Fibroblast of pulmonary artery (primary cell): ENCODE data around the gene SHISAL2A.

ENCODE experiments used
- DNase-seq: peaks from one replicate; pipeline ENCODE4 v3.0.0-alpha.2; 2010; ENCODE audit warnings: low read depth
- H3K4me3 ChIP-seq: replicated peaks from 2 replicates; pipeline ENCODE4 v1.5.1; 2011; ENCODE audit warnings: low read depth, mild to moderate bottlenecking, control low read depth, low read length, moderate library complexity
- TF ChIP-seq, protein P1 (sequence below): IDR thresholded peaks from 2 replicates; pipeline ENCODE4 v1.5.1; 2011; ENCODE audit warnings: mild to moderate bottlenecking, control low read depth, low read length, inconsistent platforms; ENCODE audit errors: missing control alignments

Gene SHISAL2A

DNA sequence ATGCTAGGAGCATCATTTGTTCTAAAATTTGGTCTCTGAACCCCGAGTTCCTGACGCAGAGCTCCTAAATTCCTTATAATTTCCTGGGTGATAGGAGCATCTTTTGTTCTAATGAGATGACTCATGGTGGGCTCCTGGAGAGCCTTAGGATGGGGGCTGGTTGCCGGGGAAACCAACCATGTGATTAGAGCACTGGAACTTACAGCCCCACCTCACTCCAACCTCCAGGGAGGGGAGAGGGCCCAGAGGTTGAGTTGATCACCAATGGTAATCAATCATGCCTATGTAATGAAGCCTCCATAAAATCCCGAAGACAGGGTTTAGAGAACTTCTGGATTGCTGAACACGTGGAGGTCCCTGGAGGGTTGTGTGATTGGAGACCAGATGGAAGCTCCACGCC is 7.7 kb downstream of the SHISAL2A start:
- TF ChIP-seq, protein P1, sequence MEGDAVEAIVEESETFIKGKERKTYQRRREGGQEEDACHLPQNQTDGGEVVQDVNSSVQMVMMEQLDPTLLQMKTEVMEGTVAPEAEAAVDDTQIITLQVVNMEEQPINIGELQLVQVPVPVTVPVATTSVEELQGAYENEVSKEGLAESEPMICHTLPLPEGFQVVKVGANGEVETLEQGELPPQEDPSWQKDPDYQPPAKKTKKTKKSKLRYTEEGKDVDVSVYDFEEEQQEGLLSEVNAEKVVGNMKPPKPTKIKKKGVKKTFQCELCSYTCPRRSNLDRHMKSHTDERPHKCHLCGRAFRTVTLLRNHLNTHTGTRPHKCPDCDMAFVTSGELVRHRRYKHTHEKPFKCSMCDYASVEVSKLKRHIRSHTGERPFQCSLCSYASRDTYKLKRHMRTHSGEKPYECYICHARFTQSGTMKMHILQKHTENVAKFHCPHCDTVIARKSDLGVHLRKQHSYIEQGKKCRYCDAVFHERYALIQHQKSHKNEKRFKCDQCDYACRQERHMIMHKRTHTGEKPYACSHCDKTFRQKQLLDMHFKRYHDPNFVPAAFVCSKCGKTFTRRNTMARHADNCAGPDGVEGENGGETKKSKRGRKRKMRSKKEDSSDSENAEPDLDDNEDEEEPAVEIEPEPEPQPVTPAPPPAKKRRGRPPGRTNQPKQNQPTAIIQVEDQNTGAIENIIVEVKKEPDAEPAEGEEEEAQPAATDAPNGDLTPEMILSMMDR, result no peak
- H3K4me3 ChIP-seq, result no peak overlapping the region
- no peak for DNase-seq

DNA sequence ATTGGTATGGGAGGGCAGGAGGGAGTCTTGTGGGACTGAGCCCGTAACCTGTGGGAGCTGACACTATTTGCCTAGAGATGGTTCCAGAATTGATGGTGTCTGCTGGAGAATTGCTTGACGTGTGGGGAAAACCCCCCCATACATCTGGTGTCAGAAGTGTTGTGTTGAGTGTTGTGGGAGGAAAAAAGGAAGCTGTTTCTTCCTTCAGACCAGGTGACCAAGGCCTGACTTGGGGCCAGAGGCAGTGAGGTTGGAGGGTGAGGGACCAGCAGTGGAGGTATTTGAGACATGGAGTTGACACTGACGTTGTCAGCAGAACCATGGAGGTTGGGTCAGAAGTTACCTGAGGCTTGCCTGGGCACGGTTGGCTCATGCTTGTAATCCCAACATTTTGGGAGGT is 8.3 kb downstream of the SHISAL2A start:
- no peak for DNase-seq
- TF ChIP-seq, protein P1, result no peak
- no peak overlapping the region for H3K4me3 ChIP-seq

DNA sequence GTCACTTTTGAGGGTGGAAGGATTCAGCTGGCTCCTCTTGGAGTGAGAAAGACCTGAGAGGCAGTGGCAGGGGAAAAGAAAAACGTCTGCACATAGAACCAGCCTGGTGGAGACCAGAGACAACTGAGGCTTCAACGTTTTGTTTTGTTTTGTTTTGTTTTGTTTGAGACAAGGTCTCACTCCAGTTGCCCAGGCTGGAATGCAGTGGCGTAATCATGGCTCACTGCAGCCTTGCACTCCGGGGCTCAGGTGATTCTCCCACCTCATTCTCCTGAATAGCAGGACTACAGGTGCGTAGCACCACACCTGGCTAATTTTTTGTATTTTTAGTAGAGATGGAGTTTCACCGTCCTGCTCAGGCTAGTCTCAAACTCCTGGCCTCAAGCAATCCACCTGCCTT is 12.3 kb downstream of the SHISAL2A start:
- DNase-seq, result no peak
- TF ChIP-seq, protein P1, result no peak
- no peak overlapping the region for H3K4me3 ChIP-seq

DNA sequence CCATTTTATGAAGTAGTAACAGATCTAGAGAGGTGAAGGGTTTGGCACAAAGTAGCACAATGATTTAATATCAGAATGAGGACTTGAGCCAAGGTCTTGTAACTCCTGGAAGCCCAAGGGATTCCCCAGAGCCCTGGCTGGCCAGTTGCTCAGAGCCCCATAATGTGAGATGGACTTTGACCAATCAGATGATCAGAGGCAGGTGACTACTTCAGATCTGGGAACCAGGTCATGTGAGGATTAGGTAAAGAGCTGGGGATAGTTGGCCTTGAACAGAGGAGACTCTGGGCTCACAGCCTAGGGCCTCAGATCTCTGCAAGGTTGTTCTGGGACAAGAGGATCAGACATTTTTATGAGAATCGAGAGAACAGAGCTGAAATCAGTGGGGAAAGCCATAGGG is 18.9 kb downstream of the SHISAL2A start:
- TF ChIP-seq, protein P1, result no peak
- DNase-seq, result no peak
- H3K4me3 ChIP-seq, result no peak overlapping the region

DNA sequence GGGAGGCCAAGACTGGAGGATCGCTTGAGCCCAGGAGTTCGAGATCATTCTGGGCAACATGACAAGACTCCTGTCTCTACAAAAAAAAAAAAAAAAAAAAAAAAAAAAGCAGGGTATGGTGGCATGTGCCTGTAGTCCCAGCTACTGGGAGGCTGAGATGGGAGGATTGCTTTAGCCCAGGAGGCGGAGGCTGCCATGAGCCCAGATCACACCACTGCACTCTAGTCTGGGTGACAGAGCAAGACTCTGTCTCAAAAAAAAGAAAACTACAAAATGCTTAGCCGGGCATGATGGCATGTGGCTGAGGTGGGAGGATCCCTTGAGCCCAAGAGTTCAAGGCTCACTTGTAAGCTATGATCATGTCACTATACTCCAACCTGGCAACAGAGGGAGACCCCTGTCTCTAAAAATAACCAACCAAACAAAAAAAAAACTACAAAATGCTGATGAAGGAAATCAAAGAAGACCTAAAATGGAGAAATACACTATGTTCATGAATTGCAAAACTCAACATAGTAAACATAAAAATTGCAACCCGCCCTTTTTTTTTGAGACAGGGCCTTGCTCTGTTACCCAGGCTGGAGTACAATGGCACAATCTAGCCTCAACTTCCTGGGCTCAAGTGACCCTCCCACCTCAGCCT is 20.4 kb downstream of the SHISAL2A start:
- no peak overlapping the region for H3K4me3 ChIP-seq
- TF ChIP-seq, protein P1, result no peak
- DNase-seq, result no peak

DNA sequence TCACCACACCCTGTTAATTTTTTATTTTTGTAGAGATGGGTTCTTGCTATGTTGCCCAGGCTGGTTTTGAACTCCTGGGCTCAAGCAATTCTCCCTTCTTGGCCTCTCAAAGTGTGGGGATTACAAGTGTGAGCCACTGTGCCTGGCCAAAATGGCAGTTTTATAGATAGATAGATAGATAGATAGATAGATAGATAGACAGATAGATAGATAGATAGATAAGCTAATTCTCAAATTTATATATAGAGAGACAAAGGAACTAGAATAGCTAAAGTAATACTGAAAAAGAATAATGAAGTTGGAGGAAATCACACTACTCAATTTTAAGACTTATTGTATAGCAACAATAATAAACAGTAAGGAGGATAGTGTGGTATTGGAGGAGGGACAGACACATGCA is 21.1 kb downstream of the SHISAL2A start:
- H3K4me3 ChIP-seq, result no peak overlapping the region
- TF ChIP-seq, protein P1, result no peak
- no peak for DNase-seq

DNA sequence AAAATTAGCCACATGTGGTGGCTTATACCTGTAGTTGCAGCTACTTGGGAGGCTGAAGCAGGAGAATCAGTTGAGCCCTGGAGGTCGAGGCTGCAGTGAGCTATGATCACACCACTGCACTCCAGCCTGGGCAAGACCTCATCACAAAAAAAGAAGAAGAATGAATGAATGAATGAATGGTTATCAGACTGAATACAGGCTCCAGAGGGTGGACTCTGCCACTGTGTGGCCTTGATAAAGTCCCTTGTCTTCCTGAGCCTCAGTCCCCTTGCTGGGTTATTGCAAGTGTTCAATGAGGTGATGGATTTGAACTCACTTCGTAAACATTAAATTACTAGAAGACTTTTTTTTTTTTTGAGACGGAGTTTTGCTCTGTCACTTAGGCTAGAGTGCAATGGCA is 24.7 kb downstream of the SHISAL2A start:
- no peak for DNase-seq
- no peak overlapping the region for H3K4me3 ChIP-seq
- TF ChIP-seq, protein P1, result no peak
